ENCODE data around the gene ST3GAL2.

ST3GAL2 gene, protein sequence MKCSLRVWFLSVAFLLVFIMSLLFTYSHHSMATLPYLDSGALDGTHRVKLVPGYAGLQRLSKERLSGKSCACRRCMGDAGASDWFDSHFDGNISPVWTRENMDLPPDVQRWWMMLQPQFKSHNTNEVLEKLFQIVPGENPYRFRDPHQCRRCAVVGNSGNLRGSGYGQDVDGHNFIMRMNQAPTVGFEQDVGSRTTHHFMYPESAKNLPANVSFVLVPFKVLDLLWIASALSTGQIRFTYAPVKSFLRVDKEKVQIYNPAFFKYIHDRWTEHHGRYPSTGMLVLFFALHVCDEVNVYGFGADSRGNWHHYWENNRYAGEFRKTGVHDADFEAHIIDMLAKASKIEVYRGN

DNA sequence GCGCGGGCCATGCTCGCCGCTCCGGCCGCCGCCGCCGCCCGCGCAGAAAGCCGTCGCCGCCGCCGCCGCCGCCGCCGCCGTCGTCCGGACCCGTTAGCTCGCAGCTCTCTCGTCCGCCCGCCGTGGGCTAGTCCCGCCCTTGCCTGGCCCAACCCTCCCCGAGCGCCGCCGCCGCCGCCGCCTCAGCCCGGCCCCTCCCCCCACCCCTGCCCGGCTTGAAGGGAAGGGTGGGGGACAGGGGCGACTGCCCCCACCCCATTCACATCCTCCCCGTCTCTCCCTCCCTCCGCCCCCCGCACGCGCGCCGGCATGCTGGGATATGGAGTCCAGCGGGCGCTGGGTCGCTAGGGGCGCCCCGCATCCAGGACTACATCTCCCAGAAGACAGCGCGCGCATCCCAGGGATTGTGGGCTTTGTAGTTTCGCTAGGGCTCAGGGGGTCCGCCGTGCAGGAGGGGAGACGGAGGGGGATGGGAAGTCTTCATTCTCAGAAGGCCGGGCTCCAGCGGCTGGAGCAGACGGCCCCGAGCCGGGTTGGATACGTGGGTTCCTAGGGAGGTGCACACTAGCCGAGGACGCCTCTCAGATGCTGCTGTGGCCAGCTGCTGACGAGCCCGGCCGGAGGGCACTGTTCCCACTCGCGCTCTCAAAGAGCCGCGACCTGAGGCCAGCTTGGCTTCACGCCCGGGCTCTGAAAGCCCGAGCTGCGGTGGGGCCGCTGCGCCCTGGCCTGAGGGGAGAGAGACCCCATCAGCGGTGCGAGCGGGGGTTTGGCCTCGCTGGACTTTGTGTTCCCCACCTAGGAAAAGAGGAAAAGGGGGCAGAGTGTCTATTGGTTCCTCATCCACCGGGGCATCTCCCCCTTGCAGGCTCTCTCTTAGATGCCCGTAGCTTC lies at the start of gene ST3GAL2:
TSS of gene ST3GAL2 (minus strand) at position 132 of the 894 bp plus-strand sequence. CDS start 40,570 bp downstream, outside the sequence.
- ATAC-seq = peak; percentile 97
- Mint-ChIP-seq H3K9me3 (no peaks in the 10 kb centered on the region), H3K4me1 (peaks cover 39% of the 10 kb centered on the region), H3K27me3 (no peaks in the 10 kb centered on the region), H3K4me3 (peak within 1 kb of the TSS; percentile 96 to 98), H3K27ac (peak within 1 kb of the TSS; percentile 94 to 95)
- peak; percentile 91 to 94 for DNase-seq

DNA sequence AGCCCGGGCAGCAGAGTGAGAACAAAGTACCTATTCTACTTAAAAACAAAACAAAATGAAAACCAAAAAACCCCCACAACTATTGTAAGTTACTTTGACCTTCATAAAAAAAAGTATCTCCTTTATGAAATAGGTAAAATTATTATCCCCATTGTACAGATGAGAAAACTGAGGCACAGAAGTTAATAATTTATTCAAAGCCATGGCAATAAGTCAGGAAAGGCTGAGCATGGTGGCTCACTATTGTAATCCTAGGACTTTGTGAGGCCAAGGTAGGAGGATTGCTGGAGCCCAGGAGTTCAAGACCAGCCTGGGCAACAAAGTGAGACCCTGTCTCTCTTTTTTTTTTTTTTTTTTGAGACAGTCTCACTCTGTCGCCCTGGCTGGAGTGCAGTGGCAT lies 46.0 kb upstream of the ST3GAL2 start:
- Mint-ChIP-seq H3K4me1 (no peaks in the 10 kb centered on the region), H3K27me3 (no peaks in the 10 kb centered on the region), H3K4me3 (no peak overlapping the region), H3K27ac (no peak overlapping the region), H3K9me3 (no peaks in the 10 kb centered on the region)
- ATAC-seq (no peak), DNase-seq (no peak)

DNA sequence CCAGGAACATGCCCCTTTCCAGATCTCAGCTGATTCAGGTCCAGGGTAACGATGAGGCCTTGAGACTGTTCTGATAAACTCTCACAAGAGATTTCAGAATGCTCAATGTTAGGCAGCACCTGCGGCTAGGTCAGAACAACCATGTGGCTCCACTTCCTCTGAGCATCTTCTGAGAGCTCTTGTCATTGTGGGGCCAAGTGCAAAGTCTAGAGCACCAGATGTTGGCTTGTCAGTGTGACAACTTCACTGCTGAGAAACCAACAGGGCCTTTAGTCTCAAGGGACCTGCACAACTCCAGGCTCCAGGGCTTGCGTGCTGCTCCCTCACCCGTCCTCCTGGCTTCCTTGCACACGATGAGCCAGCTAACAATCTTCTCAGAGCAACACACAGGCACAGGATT lies 44.5 kb upstream of the ST3GAL2 start:
- ATAC-seq = no peak
- no peaks in the 10 kb centered on the region for H3K9me3 Mint-ChIP-seq
- no peak overlapping the region for H3K4me3 Mint-ChIP-seq
- DNase-seq = no peak
- H3K27me3 Mint-ChIP-seq = no peaks in the 10 kb centered on the region
- peaks cover 7% of the 10 kb centered on the region for H3K4me1 Mint-ChIP-seq
- H3K27ac Mint-ChIP-seq = no peak overlapping the region

DNA sequence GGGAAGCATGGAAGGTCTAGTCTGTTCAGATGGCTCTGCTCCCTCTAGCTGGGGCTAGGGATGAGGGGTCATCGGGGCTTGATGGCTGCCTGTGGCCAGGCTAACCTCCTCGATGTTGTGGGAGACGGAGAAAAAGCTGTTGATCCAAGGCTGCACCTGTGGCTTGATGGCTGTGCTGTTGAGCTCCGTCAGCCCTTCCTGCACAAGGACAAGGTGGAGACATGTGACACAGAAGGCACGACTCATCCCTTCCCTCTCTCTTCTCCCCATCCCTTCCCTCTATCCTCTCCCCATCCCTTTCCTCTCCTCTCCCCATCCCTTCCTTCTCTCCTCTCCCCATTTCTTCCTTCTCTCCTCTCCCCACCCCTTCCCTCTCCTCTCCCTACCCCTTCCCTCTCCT lies 43.7 kb upstream of the ST3GAL2 start:
- H3K9me3 Mint-ChIP-seq = no peaks in the 10 kb centered on the region
- H3K27ac Mint-ChIP-seq = peak overlapping the region in 1 of 2 donors; percentile 44
- peaks cover 15% of the 10 kb centered on the region for H3K4me1 Mint-ChIP-seq
- no peak for DNase-seq
- ATAC-seq = peak; percentile 10
- no peaks in the 10 kb centered on the region for H3K27me3 Mint-ChIP-seq
- H3K4me3 Mint-ChIP-seq = no peak overlapping the region

DNA sequence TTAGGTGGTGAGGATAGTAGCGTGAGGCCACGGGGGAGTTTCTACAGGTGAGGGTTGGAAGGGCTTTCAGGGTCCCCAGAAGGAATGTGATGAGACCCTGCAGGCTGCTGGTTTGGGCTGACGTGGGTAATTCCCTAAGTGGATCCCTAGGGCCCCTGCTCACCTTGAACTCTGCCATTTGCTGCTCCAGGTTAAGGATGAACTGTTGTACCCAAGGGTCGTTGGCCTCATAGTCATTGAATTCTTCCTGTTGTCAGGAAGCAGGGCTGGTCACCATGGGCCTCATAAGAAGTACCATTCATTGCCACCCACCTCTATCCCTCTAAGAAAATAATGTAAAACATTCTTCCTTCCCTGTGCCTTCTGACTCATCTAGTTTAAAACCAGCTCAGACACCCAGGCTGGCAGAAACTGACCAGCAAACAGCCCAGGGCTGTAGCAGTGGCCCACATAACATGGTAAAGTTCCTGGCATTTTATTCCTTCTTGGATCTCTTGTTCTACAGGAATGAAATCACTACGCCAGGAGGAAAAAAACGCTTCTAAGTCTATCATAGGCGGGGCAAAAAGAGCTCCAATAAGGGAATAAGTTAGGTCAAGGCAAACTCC lies 43.1 kb upstream of the ST3GAL2 start:
- Mint-ChIP-seq H3K9me3 (no peaks in the 10 kb centered on the region), H3K4me3 (no peak overlapping the region), H3K27me3 (no peaks in the 10 kb centered on the region), H3K4me1 (peaks cover 21% of the 10 kb centered on the region), H3K27ac (peak overlapping the region; percentile 41 to 44)
- ATAC-seq (no peak), DNase-seq (no peak)

DNA sequence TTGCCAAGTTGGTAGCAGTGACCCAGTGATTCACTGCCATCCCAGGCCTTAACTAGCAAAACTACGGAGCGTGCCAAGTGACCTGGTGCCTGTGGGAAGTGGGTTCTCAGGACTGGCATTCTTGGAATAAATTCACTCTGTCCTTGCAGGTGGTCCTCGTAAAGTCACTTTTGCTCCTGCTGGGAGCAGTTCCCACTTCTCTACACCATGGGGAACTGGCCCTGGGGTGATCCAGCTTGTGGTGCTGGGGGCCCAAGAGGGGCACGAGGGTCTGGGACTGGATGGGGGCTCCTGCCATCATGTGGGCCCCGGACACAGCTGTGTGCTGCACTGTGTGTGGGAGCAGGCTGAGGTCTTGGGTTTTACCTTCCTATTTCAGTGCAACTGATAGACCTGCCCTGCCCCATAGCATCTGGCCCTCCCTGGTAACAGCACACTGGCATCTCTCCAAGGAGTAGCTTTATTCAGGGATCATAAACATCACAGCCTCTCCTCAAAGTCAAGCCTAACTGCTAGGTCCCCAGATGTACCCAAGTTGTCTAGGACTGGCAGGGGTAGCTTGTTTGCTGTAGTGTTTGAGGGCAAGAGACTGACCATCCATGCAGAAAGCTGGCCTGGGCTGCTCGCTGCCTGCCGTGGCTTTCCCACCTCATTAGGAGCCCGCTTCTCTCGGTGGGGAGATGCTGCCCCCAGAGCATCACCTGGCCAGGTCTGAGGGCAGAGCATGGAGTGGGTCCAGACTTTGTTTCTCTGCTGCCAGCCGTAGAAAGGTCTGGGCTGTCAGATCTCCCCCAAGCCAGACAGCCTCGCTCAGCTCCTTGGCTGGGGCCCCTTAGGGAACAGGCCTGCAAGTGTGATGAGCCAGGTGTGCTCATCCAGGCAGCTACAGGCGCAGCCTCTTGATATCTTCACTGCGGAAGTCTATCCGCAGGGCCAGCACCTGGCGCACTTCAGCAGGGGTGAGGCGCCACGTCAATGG lies 41.5 kb upstream of the ST3GAL2 start:
- H3K4me3 Mint-ChIP-seq = no peak overlapping the region
- ATAC-seq = no peak
- peaks cover 37% of the 10 kb centered on the region for H3K4me1 Mint-ChIP-seq
- H3K27me3 Mint-ChIP-seq = no peaks in the 10 kb centered on the region
- DNase-seq = no peak
- H3K27ac Mint-ChIP-seq = peak overlapping the region; percentile 25 to 34
- H3K9me3 Mint-ChIP-seq = no peaks in the 10 kb centered on the region

DNA sequence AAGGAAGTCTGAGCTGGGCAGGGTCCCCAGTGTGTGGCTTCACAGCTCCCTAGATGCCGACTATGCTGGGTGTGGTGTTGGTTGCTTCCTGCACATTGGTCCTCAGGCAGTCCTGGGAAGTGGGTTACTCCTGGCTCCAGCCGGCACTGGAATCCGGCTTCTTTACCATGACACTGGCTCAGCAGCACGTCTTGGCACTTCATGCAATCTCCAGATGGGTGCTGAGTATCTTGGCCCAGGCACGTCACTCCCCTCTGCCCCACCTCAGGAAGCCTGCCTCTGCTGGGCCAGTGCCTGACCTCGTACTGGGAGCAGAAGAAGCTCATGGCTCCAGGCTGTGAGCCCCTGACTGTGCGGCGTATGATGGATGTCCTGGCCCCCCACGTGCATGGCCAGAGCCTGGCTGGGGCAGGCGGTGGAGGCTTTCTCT lies 40.0 kb upstream of the ST3GAL2 start:
- no peak overlapping the region for H3K4me3 Mint-ChIP-seq
- peaks cover 39% of the 10 kb centered on the region for H3K4me1 Mint-ChIP-seq
- ATAC-seq = no peak
- no peak for DNase-seq
- no peaks in the 10 kb centered on the region for H3K27me3 Mint-ChIP-seq
- H3K27ac Mint-ChIP-seq = peak overlapping the region; percentile 34 to 72
- no peaks in the 10 kb centered on the region for H3K9me3 Mint-ChIP-seq

DNA sequence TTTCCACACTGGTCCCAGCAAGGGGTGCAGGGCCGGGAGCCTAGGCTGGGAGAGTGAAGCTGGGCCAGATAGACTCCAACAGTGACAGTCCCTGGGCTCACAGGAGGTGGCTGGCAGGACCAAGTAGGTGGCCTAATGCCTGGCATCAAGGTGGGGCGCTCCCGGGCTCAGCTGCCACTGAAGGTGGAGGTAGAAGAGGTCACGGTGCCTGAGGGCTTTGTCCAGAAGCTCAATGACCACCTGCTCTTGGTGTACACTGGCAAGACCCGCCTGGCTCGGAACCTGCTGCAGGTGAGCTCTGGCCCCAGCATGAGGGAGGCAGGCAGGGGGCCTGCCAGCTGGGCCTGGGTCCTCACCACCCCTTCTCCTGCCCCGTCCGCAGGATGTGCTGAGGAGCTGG lies 39.3 kb upstream of the ST3GAL2 start:
- H3K27me3 Mint-ChIP-seq = no peaks in the 10 kb centered on the region
- H3K4me3 Mint-ChIP-seq = no peak overlapping the region
- H3K4me1 Mint-ChIP-seq = peaks cover 39% of the 10 kb centered on the region
- DNase-seq (no peak), ATAC-seq (no peak)
- no peaks in the 10 kb centered on the region for H3K9me3 Mint-ChIP-seq
- peak overlapping the region; percentile 65 to 96 for H3K27ac Mint-ChIP-seq

DNA sequence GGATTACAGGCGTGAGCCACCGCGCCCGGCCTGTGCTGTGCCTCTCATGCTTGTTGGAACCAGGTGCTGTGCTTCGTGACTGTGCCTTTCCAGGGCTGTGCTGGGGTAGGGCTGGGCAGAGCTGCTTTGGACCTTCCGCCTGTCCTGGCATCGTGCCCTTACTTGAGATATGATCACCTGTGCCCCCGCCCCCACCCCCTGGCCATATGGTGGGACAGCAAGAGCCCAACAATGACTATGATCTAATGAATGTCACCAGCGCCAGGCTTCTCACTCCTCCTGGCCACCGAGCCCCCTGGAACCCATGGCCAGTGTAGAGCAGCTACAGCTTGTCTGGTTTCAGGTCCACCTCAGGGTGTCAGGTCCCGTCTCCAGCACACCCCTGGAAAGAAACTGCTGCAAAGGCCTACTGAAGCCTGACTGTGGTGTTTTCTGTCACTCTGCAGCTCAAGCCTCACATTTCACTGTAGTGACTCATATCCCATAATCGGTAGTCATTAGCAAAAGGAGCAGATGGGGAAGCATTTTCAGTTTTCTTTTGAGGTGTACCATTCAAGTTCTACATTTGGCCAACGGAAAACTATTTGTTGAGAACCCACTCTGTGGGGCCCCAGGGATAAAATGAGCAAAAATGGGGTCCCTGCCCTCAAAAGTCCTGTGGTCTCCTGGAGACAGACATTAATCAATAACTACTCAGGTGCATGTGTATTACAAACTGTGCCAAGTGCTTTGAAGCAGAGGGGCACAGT lies 37.5 kb upstream of the ST3GAL2 start:
- Mint-ChIP-seq H3K27me3 (no peaks in the 10 kb centered on the region), H3K27ac (peak overlapping the region; percentile 79 to 96), H3K9me3 (no peaks in the 10 kb centered on the region), H3K4me3 (peak overlapping the region; percentile 49 to 73), H3K4me1 (peaks cover 39% of the 10 kb centered on the region)
- ATAC-seq (peak; percentile 95), DNase-seq (peak; percentile 51 to 75)

DNA sequence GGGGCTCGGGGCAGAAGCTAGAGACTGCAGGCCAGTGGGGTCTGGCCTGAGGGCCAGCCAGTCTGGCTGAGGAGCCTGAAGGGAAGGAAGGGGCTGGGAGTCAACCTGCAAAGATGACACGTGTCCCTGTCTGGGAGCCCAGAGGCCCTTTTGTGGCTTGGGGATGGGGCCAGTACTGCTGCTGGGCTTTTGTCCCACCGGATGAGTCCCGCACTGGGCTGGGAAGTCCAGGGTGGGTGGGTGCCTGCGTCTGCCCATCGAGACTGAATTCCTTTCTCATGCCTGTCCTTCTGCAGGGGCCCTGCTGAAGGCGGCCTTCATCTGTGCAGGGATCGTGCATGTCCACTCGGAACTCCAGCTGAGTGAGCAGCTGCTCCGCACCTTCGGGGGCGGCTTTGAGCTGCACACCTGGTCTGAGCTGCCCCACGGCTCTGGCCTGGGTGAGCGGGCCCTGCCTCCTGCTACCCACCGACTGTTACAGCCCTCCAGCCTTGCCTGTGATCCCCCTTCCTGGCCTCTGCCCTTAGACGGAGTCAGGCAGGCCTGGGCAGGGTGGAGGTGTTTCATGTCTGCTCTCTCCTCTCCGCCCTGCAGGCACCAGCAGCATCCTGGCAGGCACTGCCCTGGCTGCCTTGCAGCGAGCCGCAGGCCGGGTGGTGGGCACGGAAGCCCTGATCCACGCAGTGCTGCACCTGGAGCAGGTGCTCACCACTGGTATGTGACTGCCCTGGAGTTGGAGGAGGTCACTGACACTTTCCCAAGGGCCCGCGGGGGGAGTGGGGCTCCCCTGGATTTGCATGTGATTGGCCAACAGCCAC lies 36.4 kb upstream of the ST3GAL2 start:
- Mint-ChIP-seq H3K27me3 (no peaks in the 10 kb centered on the region), H3K4me3 (no peak overlapping the region), H3K9me3 (no peaks in the 10 kb centered on the region), H3K4me1 (peaks cover 39% of the 10 kb centered on the region), H3K27ac (peak overlapping the region in 1 of 2 donors; percentile 79)
- ATAC-seq (no peak), DNase-seq (no peak)

DNA sequence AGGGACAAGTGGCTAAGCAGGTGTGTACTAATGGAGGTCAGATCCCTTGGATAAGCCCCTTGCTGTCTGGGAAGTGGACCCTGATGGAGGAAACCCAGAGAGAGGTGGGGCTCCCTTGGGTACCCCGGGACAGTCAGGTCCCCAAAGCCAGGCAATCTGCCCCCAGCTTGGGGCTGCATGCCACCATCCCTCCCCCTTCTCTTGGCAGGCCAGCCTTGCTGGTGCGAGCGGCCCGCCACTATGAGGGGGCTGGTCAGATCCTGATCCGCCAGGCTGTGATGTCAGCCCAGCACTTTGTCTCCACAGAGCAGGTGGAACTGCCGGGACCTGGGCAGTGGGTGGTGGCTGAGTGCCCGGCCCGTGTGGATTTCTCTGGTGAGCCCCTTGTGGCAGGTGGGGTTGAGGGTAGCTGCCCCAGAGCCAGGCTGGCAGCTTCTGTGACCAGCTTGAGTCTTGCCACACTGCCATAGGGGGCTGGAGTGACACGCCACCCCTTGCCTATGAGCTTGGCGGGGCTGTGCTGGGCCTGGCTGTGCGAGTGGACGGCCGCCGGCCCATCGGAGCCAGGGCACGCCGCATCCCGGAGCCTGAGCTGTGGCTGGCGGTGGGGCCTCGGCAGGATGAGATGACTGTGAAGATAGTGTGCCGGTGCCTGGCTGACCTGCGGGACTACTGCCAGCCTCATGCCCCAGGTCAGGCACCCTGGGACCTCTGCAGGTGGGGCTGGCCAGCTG lies 35.6 kb upstream of the ST3GAL2 start:
- Mint-ChIP-seq H3K27ac (peak overlapping the region in 1 of 2 donors; percentile 88), H3K4me3 (no peak overlapping the region), H3K9me3 (no peaks in the 10 kb centered on the region), H3K4me1 (peaks cover 39% of the 10 kb centered on the region), H3K27me3 (no peaks in the 10 kb centered on the region)
- ATAC-seq (no peak), DNase-seq (no peak)

DNA sequence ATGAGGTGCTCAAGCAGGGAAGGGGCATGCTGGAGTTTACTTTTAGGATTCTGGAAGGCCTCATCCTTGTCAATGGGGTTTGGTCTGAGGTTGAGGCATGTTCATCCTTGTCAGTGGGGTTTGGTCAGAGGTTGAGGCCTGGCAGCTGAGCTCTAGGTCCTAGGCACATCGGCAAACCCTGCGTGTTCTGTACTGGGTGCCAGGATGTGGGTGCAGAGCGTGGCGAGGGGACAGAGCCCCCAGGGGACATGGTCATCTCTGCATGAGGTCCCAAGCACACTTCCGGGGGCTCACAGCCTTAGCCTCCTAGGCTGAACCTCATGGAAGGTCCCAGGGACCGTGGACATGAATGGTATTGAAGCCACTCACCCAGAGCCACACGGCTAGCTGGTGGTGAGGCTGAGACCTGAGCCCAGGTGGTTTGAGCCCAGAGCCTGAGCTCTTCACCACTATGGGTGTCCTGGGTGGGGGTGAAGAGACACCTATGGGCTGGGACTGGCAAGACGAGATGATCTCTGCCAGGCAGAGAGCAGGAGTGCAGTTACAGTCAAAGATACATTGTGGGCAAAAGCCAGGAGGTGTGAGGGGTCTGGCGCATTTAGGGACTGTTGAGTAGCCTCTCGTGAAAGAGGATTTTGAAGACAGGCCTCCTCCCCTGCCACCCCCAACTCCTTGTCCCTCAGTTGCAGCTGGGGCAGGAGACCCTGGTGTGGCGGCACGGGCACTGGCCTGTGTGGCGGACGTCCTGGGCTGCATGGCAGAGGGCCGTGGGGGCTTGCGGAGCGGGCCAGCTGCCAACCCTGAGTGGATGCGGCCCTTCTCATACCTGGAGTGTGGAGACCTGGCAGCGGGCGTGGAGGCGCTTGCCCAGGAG lies 34.8 kb upstream of the ST3GAL2 start:
- peak overlapping the region in 1 of 2 donors; percentile 88 for H3K27ac Mint-ChIP-seq
- no peaks in the 10 kb centered on the region for H3K9me3 Mint-ChIP-seq
- no peaks in the 10 kb centered on the region for H3K27me3 Mint-ChIP-seq
- peaks cover 34% of the 10 kb centered on the region for H3K4me1 Mint-ChIP-seq
- DNase-seq = no peak
- no peak overlapping the region for H3K4me3 Mint-ChIP-seq
- no peak for ATAC-seq

Data from stimulated activated naive CD8-positive, alpha-beta T cell treated with anti-CD3 and anti-CD28 coated beads, Interleukin-15, amount 100 ng/mL, for 72 hours (primary cell).